K562 (cell line): ENCODE results near the gene LPXN. TPM values are rescaled to one million over a fixed set of nuclear protein-coding genes. Genes with fewer than 3 reads are reported as not detected.

Experiments used
- E2F5 ChIP-seq: sonication (generic); formaldehyde crosslinking; IDR thresholded peaks from 2 replicates; pipeline ENCODE4 v1.8.0; 2022; ENCODE audit warnings: mild to moderate bottlenecking, missing genetic modification reagents
- FOXJ2 ChIP-seq: fragments of 200-800 bp; sonication (Bioruptor generic); IDR thresholded peaks from 2 replicates; pipeline ENCODE4 v1.6.1; 2016; ENCODE audit warnings: missing genetic modification characterization, missing compliant biosample characterization
- FOXO4 ChIP-seq: fragments of 450-650 bp; formaldehyde crosslinking; IDR thresholded peaks from 2 replicates; pipeline ENCODE4 v1.4.0; 2020; ENCODE audit warnings: mild to moderate bottlenecking, moderate library complexity
- HDAC1 ChIP-seq, 2 experiments: fragments of 450-650 bp; IDR thresholded peaks; 2 replicates each; pipeline ENCODE4 v1.6.1; 2016 to 2017; ENCODE audit warnings: inconsistent platforms in 1 of 2, mild to moderate bottlenecking in 1 of 2, moderate library complexity in 1 of 2
- NFIX ChIP-seq: fragments of 250-450 bp; sonication (Bioruptor Pico); IDR thresholded peaks from 2 replicates; pipeline ENCODE4 v1.4.0; 2020; ENCODE audit warnings: low read depth, mild to moderate bottlenecking, moderate library complexity
- POLR3G ChIP-seq: IDR thresholded peaks from 2 replicates; pipeline ENCODE4 v1.6.1; 2011; ENCODE audit not compliant: insufficient read length, insufficient replicate concordance; ENCODE audit errors: extremely low read depth
- REST ChIP-seq, 2 experiments: fragments of 450-650 bp; formaldehyde crosslinking in 1 of 2; IDR thresholded peaks; 2 replicates each; pipeline versions ENCODE4 v1.4.0 to v1.6.1; 2014 to 2020; ENCODE audit warnings: mild to moderate bottlenecking in 2 of 2, borderline replicate concordance in 1 of 2, low read depth in 1 of 2
- SP1 ChIP-seq: sonication (generic); formaldehyde crosslinking; IDR thresholded peaks from 2 replicates; pipeline ENCODE4 v1.8.1; 2022; ENCODE audit warnings: mild to moderate bottlenecking, missing genetic modification reagents
- TRIM24 ChIP-seq, 2 experiments: fragments of 450-650 bp; IDR thresholded peaks; 2 replicates each; pipeline ENCODE4 v1.6.1; 2016
- ZNF23 ChIP-seq: fragments of 250-450 bp; sonication (Bioruptor Pico); IDR thresholded peaks from 2 replicates; pipeline ENCODE4 v1.4.0; 2020; ENCODE audit warnings: mild to moderate bottlenecking
- polyA plus RNA-seq, 8 experiments: library from polyadenylated mRNA; depleted of rRNA in 4 of 8; stranded (reverse) in 5 of 8; unstranded in 3 of 8; fragments of >200 nt; fragmentation: Nextera tagmentation in 2 of 8; fragmentation: Illumina TruSeq in 1 of 8; extraction: Ambion mirVana in 2 of 8; extraction: Trizol in 1 of 8; gene quantifications; 2 replicates each; pipeline versions ENCODE4 v1.2.1 to v1.2.3, GENCODE V29; 2011 to 2014; ENCODE audit warnings: inconsistent platforms in 1 of 8, missing spikeins in 1 of 8
- total RNA-seq, 7 experiments: library from RNA; depleted of rRNA in 6 of 7; stranded (reverse); fragments of >200 nt in 6 of 7; fragmentation: Illumina TruSeq in 2 of 7; extraction: Trizol in 2 of 7; gene quantifications; 2 replicates each; pipeline versions ENCODE4 v1.2.1 to v1.2.3, GENCODE V29; 2011 to 2021; ENCODE audit warnings: low replicate concordance in 1 of 7

LPXN gene
- total and polyA plus RNA-seq, 9 of the 15 experiments (the other 6 are each of a cell fraction or from before 2014, with no cell fraction given), result 0.73 to 3.1 (median 2.0) TPM

- no peak for TF ChIP-seq REST (IDR thresholded peaks at IDR 0.05; ENCODE audit: borderline replicate concordance)
- no peak for TF ChIP-seq REST (CRISPR knock-in tag; IDR thresholded peaks at IDR 0.05; ENCODE audit: low read depth)
- no peak for TF ChIP-seq HDAC1 (IDR thresholded peaks at IDR 0.05)
- no peak for TF ChIP-seq FOXJ2
- TF ChIP-seq NFIX, result no peak
- no peak for TF ChIP-seq E2F5 (CRISPR knock-in tag)
- no peak for TF ChIP-seq FOXO4
- TF ChIP-seq ZNF23 (CRISPR knock-in tag), result no peak
- no peak for TF ChIP-seq POLR3G
- TF ChIP-seq TRIM24 (IDR thresholded peaks at IDR 0.05), result no peak
- no peak for TF ChIP-seq SP1 (CRISPR knock-in tag)
These were observed 64.0 kb downstream of the LPXN start (continued) for GRCh38 chr11:58511636-58512035.
